OCI-M2 (cell line): Measurements from ENCODE around the gene GNL3L.
"Not testable (repeated sequence)": the region's sequence is repeated elsewhere in the genome, so short reads cannot be mapped to it uniquely, and the experiment has no call there.

ENCODE experiments used
- DNase-seq: peaks from one replicate; lab custom pipeline; 2025; ENCODE audit not compliant: unreplicated experiment; lab: John Stamatoyannopoulos, UW

The GNL3L gene, protein sequence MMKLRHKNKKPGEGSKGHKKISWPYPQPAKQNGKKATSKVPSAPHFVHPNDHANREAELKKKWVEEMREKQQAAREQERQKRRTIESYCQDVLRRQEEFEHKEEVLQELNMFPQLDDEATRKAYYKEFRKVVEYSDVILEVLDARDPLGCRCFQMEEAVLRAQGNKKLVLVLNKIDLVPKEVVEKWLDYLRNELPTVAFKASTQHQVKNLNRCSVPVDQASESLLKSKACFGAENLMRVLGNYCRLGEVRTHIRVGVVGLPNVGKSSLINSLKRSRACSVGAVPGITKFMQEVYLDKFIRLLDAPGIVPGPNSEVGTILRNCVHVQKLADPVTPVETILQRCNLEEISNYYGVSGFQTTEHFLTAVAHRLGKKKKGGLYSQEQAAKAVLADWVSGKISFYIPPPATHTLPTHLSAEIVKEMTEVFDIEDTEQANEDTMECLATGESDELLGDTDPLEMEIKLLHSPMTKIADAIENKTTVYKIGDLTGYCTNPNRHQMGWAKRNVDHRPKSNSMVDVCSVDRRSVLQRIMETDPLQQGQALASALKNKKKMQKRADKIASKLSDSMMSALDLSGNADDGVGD

DNA sequence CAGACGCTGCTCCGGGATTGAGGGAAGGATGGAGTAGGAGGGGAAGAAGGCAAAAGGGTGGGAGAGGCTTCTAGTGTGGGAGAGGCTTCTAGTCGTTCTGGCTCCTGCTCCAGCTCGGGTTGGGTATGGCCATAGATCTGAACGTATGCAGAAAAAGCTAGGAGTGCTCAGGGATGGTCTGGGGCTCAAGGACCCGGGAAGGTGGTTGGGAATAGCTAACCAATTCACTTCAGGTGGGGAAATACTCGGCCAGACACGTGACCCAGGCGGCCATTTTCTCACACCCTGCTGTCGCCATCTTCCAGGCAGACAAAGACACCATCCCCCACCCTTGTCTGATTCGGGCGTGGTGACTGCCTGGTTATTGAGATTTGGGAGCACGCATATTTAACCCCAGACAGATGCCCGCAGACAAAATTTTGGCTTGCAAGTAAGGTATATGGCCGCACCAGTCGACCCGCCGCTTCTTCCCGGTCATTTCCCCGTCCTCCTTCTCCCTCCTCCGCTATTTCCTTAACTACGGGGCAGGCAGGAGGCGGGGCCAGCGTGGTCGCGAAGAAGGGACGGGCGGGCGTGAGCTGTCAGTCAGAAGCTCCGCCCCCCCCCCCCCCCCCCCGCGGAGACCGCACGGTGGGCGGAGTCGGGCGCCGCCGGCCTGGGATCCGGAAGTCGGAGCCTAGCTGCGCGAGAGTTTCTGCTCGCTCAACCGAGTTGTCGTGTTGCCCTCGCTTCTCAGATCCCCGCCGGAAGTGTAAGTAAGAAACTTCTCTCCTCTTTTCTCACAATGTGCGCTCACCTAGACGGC is at the start of gene GNL3L:
Gene GNL3L (plus strand): TSS at position 668 of the 805 bp plus-strand sequence. CDS start 2,348 bp downstream, outside the sequence.
- peak; percentile 76 for DNase-seq

DNA sequence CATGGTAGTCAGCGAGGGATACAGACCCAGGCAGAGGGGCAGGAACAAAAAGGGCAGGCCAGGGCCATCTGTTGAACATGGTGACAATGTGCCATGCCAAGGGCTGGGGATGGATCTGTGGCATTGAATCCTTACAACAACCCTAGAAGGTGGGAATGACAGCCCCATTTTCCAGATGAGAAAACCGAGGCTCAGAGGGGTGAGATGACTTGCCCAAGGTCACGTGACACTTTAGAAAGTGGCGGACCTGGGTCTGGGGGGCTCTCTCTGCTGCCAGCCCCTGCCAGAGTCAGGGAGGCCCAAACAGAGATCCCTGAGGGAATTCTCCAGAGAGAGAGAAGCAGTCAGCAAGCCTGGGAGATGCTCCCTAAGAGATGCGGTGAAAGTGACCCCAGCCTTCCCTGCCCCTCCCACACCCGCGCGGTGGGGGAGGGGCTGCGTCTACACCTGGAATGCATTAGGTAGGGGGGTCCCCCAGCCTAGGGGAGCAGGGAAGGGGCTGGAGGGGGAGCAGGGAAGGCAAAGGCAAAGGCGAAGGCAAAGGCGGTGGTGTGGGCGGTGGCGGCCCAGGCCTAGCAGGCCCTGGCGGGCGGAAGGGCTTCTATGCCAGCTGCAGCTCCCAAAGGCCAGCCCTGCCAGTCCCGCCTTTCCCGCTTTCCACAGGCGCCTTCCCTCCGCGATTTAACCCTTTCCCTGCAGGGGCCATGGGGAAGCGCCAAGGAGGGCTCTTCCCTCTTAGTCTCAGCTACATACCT is 47.0 kb upstream of the GNL3L start:
- DNase-seq: no peak

DNA sequence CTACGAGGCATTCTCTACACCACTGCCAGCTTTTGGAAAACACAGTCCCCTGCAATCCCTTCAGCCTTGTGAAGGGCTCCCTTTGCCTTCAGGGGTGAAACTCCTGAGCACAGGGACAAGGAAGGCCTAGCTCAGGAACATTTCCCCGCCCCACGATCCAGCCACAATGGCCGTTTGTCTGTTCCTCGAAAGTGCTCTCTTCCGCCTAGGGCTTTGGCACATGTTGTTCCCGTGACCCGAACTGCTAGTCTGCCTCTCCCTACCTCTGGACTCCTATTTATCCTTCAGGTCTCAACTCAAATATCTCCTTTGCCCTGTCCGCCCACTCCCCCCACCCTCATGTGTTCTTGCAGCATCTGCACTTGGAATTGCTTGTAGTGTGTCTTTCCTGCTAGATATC is 46.1 kb upstream of the GNL3L start:
- DNase-seq: no peak

DNA sequence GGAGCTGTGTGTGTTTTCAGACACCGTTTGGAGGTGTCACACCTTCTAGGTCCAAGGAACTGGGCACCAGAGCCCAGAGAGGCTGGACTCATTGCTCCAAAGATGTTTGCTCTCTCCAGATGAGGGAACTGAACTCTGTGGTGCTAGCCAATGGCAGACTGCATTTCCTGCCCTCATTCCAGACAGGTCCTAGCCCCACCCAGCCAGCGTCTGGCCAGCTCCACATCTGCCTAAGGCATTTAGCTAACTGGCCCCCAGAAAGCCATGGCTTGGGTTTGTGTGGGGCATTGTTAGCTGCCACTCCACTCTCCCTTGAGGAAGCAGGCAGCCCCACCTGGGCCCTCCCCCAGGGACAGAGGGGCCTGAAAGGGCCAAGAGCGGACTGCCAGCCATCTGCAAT is 45.4 kb upstream of the GNL3L start:
- DNase-seq: no peak

DNA sequence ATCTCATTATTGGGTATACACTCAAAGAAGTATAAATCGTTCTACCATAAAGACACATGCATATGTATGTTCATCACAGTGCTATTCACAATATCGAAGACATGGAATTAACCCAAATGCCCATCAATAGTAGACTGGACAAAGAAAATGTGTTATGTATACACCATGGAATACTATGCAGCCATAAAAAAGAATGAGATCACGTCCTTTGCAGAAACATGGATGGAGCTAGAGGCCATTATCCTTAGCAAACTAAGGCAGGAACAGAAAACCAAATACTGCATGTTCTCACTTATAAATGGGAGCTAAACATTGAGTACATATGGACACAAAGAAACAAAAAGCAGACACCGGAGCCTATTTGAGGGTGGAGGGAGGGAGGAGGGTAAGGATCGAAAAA is 40.2 kb upstream of the GNL3L start:
- not testable (repeated sequence) for DNase-seq

DNA sequence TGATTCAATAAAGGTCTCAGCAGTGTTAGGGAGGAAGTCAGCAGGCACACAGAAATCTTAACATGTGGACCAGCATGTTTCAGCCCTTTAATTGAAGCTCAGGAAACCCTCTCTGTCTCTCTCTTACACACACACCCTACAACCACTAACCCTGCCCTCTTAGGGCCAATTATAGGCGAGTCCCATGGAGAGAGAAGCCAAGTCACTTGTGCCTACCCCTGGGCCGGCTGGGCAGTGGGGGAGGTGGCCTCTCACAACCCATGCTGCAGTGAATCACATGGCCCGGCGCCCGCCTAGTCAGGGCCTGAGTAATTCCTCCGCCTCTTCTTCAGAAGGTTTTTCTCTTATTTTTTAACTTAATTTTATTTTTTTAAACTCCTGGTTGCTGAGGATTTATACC is 37.7 kb upstream of the GNL3L start:
- DNase-seq: no peak

DNA sequence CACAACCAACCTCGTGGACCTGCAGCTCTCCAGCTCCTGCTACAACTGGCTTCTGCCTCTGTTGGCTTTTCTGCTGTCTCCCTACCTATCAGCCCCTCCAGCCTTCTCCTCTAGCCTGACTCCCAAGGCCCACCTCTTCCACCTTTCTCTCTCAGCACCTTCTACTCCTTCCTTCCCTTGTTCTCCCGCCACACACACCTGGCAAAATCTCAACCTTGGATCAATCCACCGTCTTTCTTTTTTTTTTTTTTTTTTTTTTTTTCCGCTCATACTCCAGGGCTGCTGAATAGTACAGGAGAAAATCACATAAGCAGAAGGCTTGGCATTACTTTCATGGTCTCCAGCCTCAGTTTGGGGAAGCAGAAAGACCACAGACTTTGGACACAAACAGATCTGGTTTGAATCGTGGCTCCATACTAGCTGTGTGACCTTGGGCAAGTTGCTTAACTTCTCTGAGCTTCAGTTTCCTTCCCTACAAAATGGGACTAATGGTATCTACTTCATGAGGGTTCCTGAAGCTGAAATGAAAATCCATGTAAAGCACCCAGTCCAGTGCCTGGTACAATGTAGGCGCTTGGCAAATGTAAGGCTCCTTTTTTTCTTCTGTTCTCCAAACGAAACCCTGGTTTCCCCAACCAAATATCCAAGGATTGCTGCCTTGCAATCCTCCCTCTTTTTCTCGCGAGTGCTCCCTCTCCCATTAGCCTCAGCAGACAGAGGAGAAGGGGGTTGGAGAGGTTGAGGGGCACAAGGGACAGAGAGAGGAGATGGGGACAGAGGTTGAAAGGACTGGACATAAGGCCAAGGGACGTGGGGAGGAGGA is 35.6 kb upstream of the GNL3L start:
- DNase-seq: no peak

DNA sequence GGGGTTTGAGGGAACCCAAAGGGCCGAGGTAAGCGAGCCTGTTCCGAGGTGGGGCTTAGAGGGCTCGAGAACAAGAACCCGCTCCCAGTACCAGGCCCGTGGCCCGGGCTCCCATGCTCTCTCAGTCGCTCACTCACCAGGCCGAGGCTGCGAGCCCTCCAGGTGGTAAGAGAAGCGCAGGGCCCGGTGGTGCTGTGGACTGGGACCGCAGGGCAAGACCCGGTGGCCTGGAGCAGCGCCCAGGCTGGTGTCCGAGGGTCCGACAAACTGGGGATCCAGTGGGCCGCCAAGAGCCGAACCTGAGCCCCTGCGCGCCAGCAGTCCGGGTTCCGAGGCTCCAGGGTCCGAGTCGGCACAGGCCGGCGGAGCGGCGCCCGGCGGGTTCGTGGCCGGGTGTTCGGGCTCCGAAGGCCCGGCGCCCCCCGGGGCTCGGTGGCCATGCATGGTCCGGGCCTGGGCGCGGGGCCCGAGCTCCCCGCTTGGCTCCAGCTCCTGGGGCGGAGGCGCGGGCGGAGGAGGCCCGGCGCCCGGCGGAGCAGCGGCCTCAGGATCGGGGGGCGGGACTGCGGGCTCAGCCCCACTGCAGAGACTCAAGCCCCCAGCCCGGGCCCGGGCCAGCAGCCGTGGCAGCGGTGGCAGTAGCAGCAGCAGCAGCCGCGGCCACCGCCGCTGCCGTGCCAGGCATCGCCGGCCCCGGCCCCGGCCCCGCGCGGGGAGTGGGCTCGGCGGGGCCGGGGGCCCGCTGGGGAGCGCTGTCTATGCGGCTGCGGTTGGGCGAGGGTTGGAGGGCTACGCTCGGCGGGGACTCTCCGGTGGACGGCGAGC is 34.8 kb upstream of the GNL3L start:
- no peak for DNase-seq

DNA sequence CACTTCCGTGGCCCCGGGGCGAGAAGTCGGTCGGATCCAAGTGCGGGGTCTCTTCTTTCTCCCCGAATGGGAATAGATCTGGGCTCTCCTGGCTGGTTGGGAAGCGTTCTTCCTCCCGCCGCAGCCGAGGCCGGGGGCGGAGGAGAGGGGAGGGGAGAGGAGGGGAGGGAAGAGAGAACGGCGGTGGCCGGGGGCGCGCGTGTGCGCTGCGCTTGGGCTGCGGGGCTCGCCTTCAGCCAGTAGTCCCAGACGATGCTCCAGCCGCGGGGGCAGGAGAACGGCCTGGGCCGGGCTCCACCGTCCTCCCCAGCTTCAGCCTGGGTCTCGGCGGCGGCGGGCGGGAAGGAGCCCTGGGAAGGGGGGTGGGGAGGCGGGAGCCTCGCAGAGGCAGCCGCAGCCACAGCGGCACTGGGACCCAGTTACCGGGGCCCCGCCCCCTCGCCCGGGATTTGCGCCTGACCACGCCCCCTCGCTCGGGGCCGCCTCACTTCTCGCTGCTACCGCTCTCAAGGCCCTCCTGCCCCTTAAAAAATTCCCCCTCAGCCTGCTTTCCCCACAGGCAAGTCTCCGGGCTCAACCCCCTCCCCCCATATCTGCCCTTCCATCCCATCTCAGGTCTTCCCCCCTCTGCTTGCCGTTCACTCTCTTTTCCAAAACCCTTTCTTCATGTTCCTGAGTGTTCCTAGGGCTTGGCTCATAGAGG is 34.1 kb upstream of the GNL3L start, which contains the start of gene FGD1:
Gene FGD1 (minus strand): TSS at position 421 of the 703 bp plus-strand sequence. CDS start 802 bp downstream, outside the sequence.
- no peak for DNase-seq

DNA sequence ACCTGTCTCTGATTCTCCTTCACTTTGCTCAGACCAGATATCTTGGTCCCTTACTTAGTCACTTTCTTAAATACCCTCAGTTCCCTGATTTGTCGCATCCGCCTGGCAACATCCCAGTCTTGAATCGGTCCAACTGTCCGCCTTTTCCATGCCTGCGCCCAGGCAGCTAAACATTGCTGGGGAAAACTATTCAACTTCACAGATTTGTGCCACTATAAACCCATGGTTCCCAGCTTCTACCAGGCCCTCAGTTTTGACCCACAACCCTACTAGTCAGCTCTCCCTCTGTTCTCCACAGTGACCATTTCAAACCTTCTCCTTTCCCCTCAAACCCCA is 33.5 kb upstream of the GNL3L start:
- no peak for DNase-seq

DNA sequence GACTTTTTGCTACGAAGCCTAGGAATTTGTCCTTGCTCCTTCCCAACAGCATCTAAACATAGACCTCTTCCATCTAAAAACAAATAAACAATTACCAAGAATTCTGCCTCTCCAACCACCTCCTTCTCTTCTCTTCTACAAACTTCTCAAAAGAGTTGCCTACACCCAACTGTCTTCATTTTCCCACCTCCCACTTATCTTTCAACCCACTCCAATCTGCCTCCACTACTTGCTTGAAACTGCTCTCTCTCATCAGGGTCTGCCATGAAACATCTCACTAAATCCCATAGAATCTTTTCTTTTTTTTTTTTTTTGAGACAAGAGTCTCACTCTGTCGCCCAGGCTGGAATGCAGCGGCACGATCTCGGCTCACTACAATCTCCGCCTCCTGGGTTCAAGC is 33.1 kb upstream of the GNL3L start:
- DNase-seq: no peak

DNA sequence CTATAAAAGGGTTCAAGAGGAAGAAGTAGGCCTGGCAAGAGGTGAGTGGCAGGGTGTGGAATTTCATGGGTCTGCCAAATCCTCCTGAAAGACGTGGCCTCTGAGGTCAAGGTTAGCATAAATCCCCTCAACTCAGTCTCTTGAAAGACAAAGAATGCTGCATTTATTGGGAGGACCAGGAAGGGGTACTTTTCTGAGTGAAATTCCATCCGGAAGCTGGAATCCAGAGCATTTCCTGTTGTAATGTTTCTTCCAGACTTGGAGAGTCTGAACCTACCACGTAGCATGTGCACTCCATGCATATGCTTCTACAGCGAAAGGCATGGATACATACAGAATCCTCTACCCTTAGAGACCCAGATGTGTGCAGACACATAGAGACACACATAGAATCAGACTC is 20.6 kb upstream of the GNL3L start:
- DNase-seq: no peak

DNA sequence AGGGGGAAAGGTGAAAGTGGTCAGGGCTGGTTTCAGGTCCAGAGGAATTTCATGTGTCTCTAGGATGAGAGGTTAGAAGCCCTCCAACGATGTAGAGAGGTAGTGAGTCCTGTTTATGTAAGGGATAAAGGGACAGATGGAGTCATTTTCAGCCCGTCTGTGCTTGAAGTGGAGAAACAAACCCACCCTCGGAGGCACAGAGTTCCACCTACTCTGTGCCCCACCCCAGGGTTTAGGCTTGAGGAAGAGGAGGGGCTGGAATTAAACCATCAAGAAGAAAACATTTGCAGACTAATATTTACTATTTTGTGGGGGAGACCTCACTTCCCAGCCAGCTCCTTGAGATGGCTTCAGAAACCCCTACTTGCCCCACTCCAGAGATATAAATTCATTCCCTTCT is 868 bp upstream of the GNL3L start:
- peak; percentile 37 for DNase-seq

DNA sequence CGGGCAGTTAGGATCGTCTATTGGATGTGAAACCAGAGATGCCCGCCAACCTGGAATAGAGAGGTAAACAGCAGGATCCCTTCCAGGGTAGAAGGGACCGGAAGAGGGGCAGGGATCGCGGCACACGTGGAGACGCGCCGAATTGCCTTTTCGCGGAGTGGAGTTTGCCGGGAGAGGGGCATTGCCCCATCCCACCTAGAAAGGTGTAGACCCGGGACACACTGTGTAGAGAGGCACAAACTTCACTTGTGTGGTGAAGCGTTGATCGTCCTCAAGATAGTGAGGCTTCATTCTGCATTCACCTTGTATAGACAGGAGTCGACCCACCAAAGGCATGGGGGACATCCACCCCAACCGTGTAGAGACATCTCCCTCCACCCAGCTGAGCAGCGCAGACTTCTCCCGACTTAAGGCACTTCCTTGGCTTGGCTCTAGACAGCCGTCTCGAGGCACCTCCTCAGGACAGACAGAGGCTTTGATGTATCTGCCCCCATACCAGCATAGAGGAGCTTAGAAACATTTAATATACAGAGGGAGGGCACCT is 410 bp downstream of the GNL3L start:
- no peak for DNase-seq

DNA sequence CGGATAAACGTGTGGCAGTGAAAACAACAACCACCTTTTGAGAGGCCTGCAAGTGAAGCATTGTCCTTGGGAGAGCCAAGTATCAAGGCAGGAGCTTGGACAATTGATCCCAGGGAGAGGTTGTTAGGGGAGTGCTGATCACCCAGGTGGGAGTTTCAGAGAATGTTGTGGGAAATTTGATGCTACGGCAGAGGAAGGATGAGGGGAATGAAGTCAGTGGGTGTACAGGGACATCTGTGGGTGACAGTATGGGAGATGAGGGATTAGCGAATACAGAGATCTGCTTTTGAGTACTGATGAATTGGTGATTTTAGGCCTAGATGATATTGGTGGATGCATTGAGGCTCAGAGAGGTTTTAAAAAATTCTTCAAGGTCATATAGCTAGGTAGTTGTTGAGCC is 4.3 kb downstream of the GNL3L start:
- no peak for DNase-seq

DNA sequence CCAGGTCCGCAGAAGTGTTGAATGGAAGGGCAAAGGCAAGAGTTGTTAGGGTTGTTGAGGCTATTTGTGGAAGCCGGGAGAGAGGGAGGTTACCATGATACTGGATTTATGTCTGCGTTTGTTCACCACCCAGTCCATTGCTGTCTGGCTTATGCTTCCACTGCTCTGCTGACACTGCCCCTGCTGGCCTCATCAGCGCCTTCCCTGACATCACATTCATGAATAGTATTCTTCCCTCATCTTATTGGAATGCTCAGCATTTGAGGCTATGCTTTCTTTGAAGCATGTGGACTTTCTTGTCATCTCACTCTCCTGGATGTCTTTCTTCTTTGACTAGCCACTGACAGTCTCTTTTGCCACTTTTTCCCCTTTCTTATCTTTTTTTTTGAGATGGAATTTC is 10.3 kb downstream of the GNL3L start:
- no peak for DNase-seq

DNA sequence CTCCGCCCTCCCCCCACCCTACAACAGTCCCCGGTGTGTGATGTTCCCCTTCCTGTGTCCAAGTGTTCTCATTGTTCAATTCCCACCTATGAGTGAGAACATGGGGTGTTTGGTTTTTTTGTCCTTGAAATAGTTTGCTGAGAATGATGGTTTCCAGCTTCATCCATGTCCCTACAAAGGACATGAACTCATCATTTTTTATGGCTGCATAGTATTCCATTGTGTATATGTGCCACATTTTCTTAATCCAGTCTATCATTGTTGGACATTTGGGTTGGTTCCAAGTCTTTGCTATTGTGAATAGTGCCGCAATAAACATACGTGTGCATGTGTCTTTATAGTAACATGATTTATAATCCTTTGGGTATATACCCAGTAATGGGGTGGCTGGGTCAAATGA is 12.2 kb downstream of the GNL3L start:
- not testable (repeated sequence) for DNase-seq

DNA sequence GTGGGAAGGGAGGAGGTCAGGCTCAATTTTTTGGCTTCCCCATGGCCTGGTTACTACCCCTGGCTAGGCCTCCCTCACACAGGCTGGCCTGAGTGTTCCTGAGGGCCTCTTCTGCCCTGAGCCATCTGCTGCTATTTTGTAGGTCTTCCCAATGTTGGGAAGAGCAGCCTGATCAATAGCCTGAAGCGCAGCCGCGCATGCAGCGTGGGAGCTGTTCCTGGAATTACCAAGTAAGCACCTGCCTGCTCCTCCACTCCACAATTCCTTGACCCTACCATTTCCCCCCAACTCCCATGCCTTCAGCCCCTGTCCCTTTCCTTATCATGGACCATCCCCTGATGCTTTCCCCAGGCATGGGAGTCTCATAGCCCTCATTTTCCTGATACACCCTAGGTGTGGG is 20.8 kb downstream of the GNL3L start:
- no peak for DNase-seq

DNA sequence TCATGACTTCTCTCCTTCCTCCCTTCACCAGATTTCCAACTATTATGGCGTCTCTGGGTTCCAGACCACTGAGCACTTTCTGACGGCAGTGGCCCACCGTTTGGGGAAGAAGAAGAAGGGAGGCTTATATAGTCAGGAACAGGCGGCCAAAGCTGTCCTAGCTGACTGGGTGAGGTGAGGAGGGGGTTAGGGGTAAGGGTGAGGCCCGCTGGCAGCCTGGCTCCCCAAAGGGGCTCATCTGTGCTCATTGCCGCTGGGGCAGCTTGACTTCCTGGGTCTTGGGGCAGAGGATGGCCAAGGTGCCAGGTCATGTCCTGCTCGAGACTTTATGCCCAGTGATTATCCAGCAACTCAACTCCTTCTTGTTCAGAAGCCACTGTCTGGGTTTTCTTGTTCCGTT is 21.8 kb downstream of the GNL3L start:
- no peak for DNase-seq
